ENCODE measurements around the gene ALOXE3. TPM values are rescaled to one million over a fixed set of nuclear protein-coding genes. Genes with fewer than 3 reads are reported as not detected.

ALOXE3 gene
- total and polyA plus RNA-seq, 2 experiments from 2014 or later = 0.10 to 0.27 TPM

- Histone ChIP-seq H3F3A (replicated peaks; ENCODE audit: low read depth) (peaks cover 39% of the 10 kb centered on the region; the same call in 1 of the 2 replicates), H3K9me2 (ENCODE audit: insufficient read depth) (no peaks in the 10 kb centered on the region), H4K20me1 (replicated peaks; ENCODE audit: insufficient read depth) (no peaks in the 10 kb centered on the region; the same call in 1 of the 2 replicates), H3K4me2 (peak overlapping the region; percentile 100), H3K27ac (ENCODE audit: low read depth) (peak overlapping the region; percentile 83), H3K27me3 (ENCODE audit: insufficient read depth) (no peaks in the 10 kb centered on the region), H3K79me2 (replicated peaks; ENCODE audit: insufficient read depth) (peaks cover 6% of the 10 kb centered on the region; the same call in 1 of the 2 replicates), H3K4me3 (peak overlapping the region; percentile 67), H3K36me3 (ENCODE audit: insufficient read depth) (no peaks in the 10 kb centered on the region), H2AFZ (no peak overlapping the region), H3K4me1 (ENCODE audit: insufficient read depth) (peaks cover 30% of the 10 kb centered on the region)
- ATAC-seq = no peak
- no peaks in the 10 kb centered on the region; the same call in 2 of the 3 replicates for H3K9me3 Mint-ChIP-seq
- peak; percentile 49 for DNase-seq (ENCODE audit: low spot score)
- TF ChIP-seq EZH2phosphoT487 (IDR thresholded peaks at IDR 0.05; ENCODE audit: unreplicated experiment) (no peak), ZNF331 (CRISPR knock-in tag; IDR thresholded peaks at IDR 0.05; ENCODE audit: low read depth) (no peak), POLR2AphosphoS5 (IDR thresholded peaks at IDR 0.05; ENCODE audit: low read depth) (no peak), CTCF (conservative IDR thresholded peaks at IDR 0.05; ENCODE audit: low read depth in 2 of 2) (no peak), STAT1 (IDR thresholded peaks at IDR 0.05; ENCODE audit: unreplicated experiment) (no peak), EZH2 (IDR thresholded peaks at IDR 0.05; ENCODE audit: low read depth, unreplicated experiment) (no peak), NANOG (IDR thresholded peaks at IDR 0.05; ENCODE audit: borderline replicate concordance) (no peak), ETS1 (IDR thresholded peaks at IDR 0.05) (no peak), CREB1 (CRISPR knock-in tag; IDR thresholded peaks at IDR 0.05; ENCODE audit: low read depth) (no peak), ZNF462 (CRISPR knock-in tag; IDR thresholded peaks at IDR 0.05) (no peak), JUNB (IDR thresholded peaks at IDR 0.05; ENCODE audit: unreplicated experiment) (no peak), REST (IDR thresholded peaks at IDR 0.05; ENCODE audit: unreplicated experiment) (no peak), ZNF114 (CRISPR knock-in tag; IDR thresholded peaks at IDR 0.05) (no peak)
- H3K36me3 Mint-ChIP-seq (ENCODE audit: low read depth) = peaks cover 16% of the 10 kb centered on the region
- H3K4me3 Mint-ChIP-seq = no peak overlapping the region
- H3K4me1 Mint-ChIP-seq = peaks cover 23% of the 10 kb centered on the region
- H3K27ac Mint-ChIP-seq = no peak overlapping the region; the same call in 1 of the 2 replicates
- peaks cover 34% of the 10 kb centered on the region for H3K27me3 Mint-ChIP-seq (ENCODE audit: insufficient read depth, low read depth, poor library complexity)
Observed at GRCh38 chr17:8155231-8155995, 37.1 kb upstream of the ALOXE3 start.

Measured in GM23338 (cell line).